Astrocyte (in vitro differentiated cells and primary cell): ENCODE measurements around the gene TH. TPM values are rescaled to one million over a fixed set of nuclear protein-coding genes. Genes with fewer than 3 reads are reported as not detected.

Source experiments
- DNase-seq: peaks from one replicate; pipeline ENCODE4 v3.0.0-alpha.2; 2010; ENCODE audit warnings: low read depth
- FAIRE-seq: peaks from 2 replicates; lab custom pipeline; 2011; peaks lifted over from hg19 to GRCh38; lab: Jason Lieb, UNC
- H2AFZ ChIP-seq: 2 replicates; pipeline ENCODE4 v1.6.0; 2012; ENCODE audit warnings: low read depth, low read length, inconsistent platforms
- H3K27ac ChIP-seq: 2 replicates; pipeline ENCODE4 v1.5.1; 2011; ENCODE audit warnings: low read depth, low read length, inconsistent platforms
- H3K27me3 ChIP-seq: 2 replicates; pipeline ENCODE4 v1.6.0; 2011; ENCODE audit warnings: low read length, inconsistent platforms; ENCODE audit not compliant: insufficient read depth
- H3K36me3 ChIP-seq: 2 replicates; pipeline ENCODE4 v1.5.1; 2011; ENCODE audit warnings: low read length, inconsistent platforms; ENCODE audit not compliant: insufficient read depth
- H3K4me1 ChIP-seq: 2 replicates; pipeline ENCODE4 v1.5.1; 2011; ENCODE audit warnings: low read length, inconsistent platforms; ENCODE audit not compliant: insufficient read depth
- H3K4me2 ChIP-seq: 2 replicates; pipeline ENCODE4 v1.6.0; 2012; ENCODE audit warnings: low read length, inconsistent platforms
- H3K4me3 ChIP-seq: 2 replicates; pipeline ENCODE4 v1.5.1; 2011; ENCODE audit warnings: low read depth, mild to moderate bottlenecking, low read length, inconsistent platforms; ENCODE audit not compliant: insufficient read depth
- H3K79me2 ChIP-seq: 2 replicates; pipeline ENCODE4 v1.6.0; 2012; ENCODE audit warnings: mild to moderate bottlenecking, low read length, inconsistent platforms; ENCODE audit not compliant: insufficient read depth
- H3K9ac ChIP-seq: 2 replicates; pipeline ENCODE4 v1.6.0; 2012; ENCODE audit warnings: mild to moderate bottlenecking, low read length, inconsistent platforms
- H3K9me3 ChIP-seq: 2 replicates; pipeline ENCODE4 v1.5.1; 2012; ENCODE audit warnings: low read depth, mild to moderate bottlenecking, low read length, inconsistent platforms; ENCODE audit not compliant: insufficient read depth
- H4K20me1 ChIP-seq: 2 replicates; pipeline ENCODE4 v1.6.0; 2012; ENCODE audit warnings: low read length, inconsistent platforms; ENCODE audit not compliant: insufficient read depth
- H3K27ac Mint-ChIP-seq: one replicate; pipeline ENCODE4 v1.8.0; 2021; ENCODE audit warnings: mild to moderate bottlenecking, mixed read lengths; ENCODE audit not compliant: unreplicated experiment
- H3K27me3 Mint-ChIP-seq: one replicate; pipeline ENCODE4 v1.8.0; 2021; ENCODE audit warnings: low read depth, mixed read lengths; ENCODE audit not compliant: unreplicated experiment
- H3K36me3 Mint-ChIP-seq: one replicate; pipeline ENCODE4 v1.8.0; 2021; ENCODE audit warnings: low read depth, mixed read lengths; ENCODE audit not compliant: unreplicated experiment
- H3K4me1 Mint-ChIP-seq: one replicate; pipeline ENCODE4 v1.8.0; 2021; ENCODE audit warnings: low read depth, mixed read lengths; ENCODE audit not compliant: unreplicated experiment
- H3K4me3 Mint-ChIP-seq: one replicate; pipeline ENCODE4 v1.8.0; 2021; ENCODE audit warnings: mild to moderate bottlenecking, moderate library complexity, mixed read lengths; ENCODE audit not compliant: unreplicated experiment
- H3K9me3 Mint-ChIP-seq: one replicate; pipeline ENCODE4 v1.8.0; 2021; ENCODE audit warnings: mild to moderate bottlenecking, mixed read lengths; ENCODE audit not compliant: unreplicated experiment
- EZH2 ChIP-seq: IDR thresholded peaks from 2 replicates; pipeline ENCODE4 v1.6.1; 2012; ENCODE audit warnings: mild to moderate bottlenecking, low read length, inconsistent platforms; ENCODE audit not compliant: insufficient read depth
- total RNA-seq: library from RNA; stranded (reverse); gene quantifications from 2 replicates; pipeline ENCODE4 v1.2.1, GENCODE V29; 2021
- TF ChIP-seq, protein P1 (sequence below): IDR thresholded peaks from 2 replicates; pipeline ENCODE4 v1.5.1; 2011; ENCODE audit warnings: low read depth, mild to moderate bottlenecking, inconsistent platforms, low read length, moderate library complexity; ENCODE audit not compliant: insufficient read depth

TH gene
- total RNA-seq, 1 donor from 2014 or later, result not detected

GRCh38 chr11:2219318-2220017 is 47.9 kb upstream of the TH start:
- H3K36me3 Mint-ChIP-seq, result peaks cover 4% of the 10 kb centered on the region
- DNase-seq (no peak), FAIRE-seq (no peak)
- no peaks in the 10 kb centered on the region for H3K4me1 Mint-ChIP-seq
- Histone ChIP-seq H3K4me1 (no peaks in the 10 kb centered on the region), H2AFZ (no peak overlapping the region), H3K9me3 (no peaks in the 10 kb centered on the region), H3K27me3 (peaks cover 17% of the 10 kb centered on the region), H3K79me2 (no peaks in the 10 kb centered on the region), H3K27ac (no peak overlapping the region), H3K4me2 (no peak overlapping the region), H3K36me3 (no peaks in the 10 kb centered on the region), H3K9ac (no peak overlapping the region), H3K4me3 (no peak overlapping the region), H4K20me1 (no peaks in the 10 kb centered on the region)
- H3K27me3 Mint-ChIP-seq, result peaks cover 41% of the 10 kb centered on the region
- no peak for TF ChIP-seq EZH2
- TF ChIP-seq, protein P1, sequence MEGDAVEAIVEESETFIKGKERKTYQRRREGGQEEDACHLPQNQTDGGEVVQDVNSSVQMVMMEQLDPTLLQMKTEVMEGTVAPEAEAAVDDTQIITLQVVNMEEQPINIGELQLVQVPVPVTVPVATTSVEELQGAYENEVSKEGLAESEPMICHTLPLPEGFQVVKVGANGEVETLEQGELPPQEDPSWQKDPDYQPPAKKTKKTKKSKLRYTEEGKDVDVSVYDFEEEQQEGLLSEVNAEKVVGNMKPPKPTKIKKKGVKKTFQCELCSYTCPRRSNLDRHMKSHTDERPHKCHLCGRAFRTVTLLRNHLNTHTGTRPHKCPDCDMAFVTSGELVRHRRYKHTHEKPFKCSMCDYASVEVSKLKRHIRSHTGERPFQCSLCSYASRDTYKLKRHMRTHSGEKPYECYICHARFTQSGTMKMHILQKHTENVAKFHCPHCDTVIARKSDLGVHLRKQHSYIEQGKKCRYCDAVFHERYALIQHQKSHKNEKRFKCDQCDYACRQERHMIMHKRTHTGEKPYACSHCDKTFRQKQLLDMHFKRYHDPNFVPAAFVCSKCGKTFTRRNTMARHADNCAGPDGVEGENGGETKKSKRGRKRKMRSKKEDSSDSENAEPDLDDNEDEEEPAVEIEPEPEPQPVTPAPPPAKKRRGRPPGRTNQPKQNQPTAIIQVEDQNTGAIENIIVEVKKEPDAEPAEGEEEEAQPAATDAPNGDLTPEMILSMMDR, result no peak
- H3K4me3 Mint-ChIP-seq, result no peak overlapping the region
- H3K9me3 Mint-ChIP-seq, result peaks cover 10% of the 10 kb centered on the region
- H3K27ac Mint-ChIP-seq, result no peak overlapping the region

- Mint-ChIP-seq H3K4me3 (no peak overlapping the region), H3K27ac (no peak overlapping the region), H3K27me3 (peaks cover 50% of the 10 kb centered on the region), H3K9me3 (peaks cover 4% of the 10 kb centered on the region), H3K4me1 (peaks cover 2% of the 10 kb centered on the region), H3K36me3 (peaks cover 4% of the 10 kb centered on the region)
- Histone ChIP-seq H3K4me2 (no peak overlapping the region), H2AFZ (no peak overlapping the region), H3K9me3 (no peaks in the 10 kb centered on the region), H3K27ac (no peak overlapping the region), H3K79me2 (no peaks in the 10 kb centered on the region), H3K4me1 (no peaks in the 10 kb centered on the region), H3K4me3 (no peak overlapping the region), H3K36me3 (no peaks in the 10 kb centered on the region), H3K9ac (no peak overlapping the region), H3K27me3 (peaks cover 19% of the 10 kb centered on the region), H4K20me1 (no peaks in the 10 kb centered on the region)
- TF ChIP-seq, protein P1, result no peak
- TF ChIP-seq EZH2, result no peak
- DNase-seq (no peak), FAIRE-seq (no peak)
Measured at GRCh38 chr11:2218031-2218633, 46.5 kb upstream of the TH start.
